Transverse colon (tissue), 4 donors: ENCODE measurements around the gene SAMHD1. TPM values are rescaled to one million over a fixed set of nuclear protein-coding genes. Genes with fewer than 3 reads are reported as not detected.

Experiments used
- DNase-seq: peaks from one replicate; pipeline ENCODE4 v3.0.0-alpha.2; 2019
- H3K27ac ChIP-seq, 4 donors: fragments of 200-600 bp; sonication (generic); 2 replicates each; pipeline ENCODE4 v1.5.1; 2016 to 2018; ENCODE audit warnings: inconsistent platforms in 4 of 4
- H3K27me3 ChIP-seq: fragments of 200-600 bp; sonication (generic); 2 replicates; pipeline ENCODE4 v1.5.1; 2017; ENCODE audit warnings: inconsistent platforms
- H3K36me3 ChIP-seq, 4 donors: fragments of 200-600 bp; sonication (generic); 2 replicates each; pipeline ENCODE4 v1.5.1; 2017 to 2019; ENCODE audit warnings: inconsistent platforms in 4 of 4
- H3K4me1 ChIP-seq, 4 donors: fragments of 200-600 bp; sonication (generic); 2 replicates each; pipeline ENCODE4 v1.5.1; 2017 to 2020; ENCODE audit warnings: inconsistent platforms in 4 of 4
- H3K4me3 ChIP-seq, 4 donors: fragments of 200-600 bp; sonication (generic); 1 replicate in 1 of 4; 2 replicates in 3 of 4; pipeline versions ENCODE4 v1.5.1 to v1.6.1; 2017 to 2019; ENCODE audit warnings: inconsistent platforms in 4 of 4
- H3K9me3 ChIP-seq, 2 donors: fragments of 200-600 bp; sonication (generic); 2 replicates each; pipeline ENCODE4 v1.5.1; 2017 to 2019; ENCODE audit warnings: inconsistent platforms in 2 of 2
- EP300 ChIP-seq: sonication (generic); formaldehyde crosslinking; IDR thresholded peaks from one replicate; pipeline ENCODE4 v1.6.1; 2017; ENCODE audit warnings: antibody characterized with exemption, low read depth
- POLR2A ChIP-seq: fragments of 450-650 bp; IDR thresholded peaks from one replicate; pipeline ENCODE4 v1.6.1; 2016; ENCODE audit warnings: antibody characterized with exemption, mild to moderate bottlenecking, moderate library complexity
- POLR2AphosphoS5 ChIP-seq, 3 donors: sonication (generic); formaldehyde crosslinking; IDR thresholded peaks; one replicate each; pipeline ENCODE4 v1.6.1; 2016; ENCODE audit warnings: antibody characterized with exemption in 3 of 3
- WGBS, 2 donors: methylation state at CpG; one replicate each; pipeline ENCODE4 v1.1.5; 2018; ENCODE audit warnings: low coverage in 1 of 2; 5-methylcytosine and 5-hydroxymethylcytosine counted together
- in situ Hi-C, 4 donors: fragments of 200-750 bp; cut with MboI; loops; one replicate each; pipeline versions ENCODE4 v1.15.0 to v1.15.1; 2017; ENCODE audit warnings: low sequenced_read_pairs in 3 of 4, low pct_ligation_motif_present in 1 of 4, low pct_unique_long_range_greater_than_20kb in 1 of 4
- intact Hi-C: fragments of 100-400 bp; cut with DNase I; formaldehyde crosslinking; loops from one replicate; pipeline ENCODE4 v1.15.1; 2023; ENCODE audit warnings: low total_unique reads
- total RNA-seq, 4 donors: library from RNA; depleted of rRNA; stranded (reverse); fragments of >200 nt; gene quantifications; one replicate each; pipeline ENCODE4 v1.1.0, GENCODE V29; 2016
- TF ChIP-seq, protein P1 (sequence below), 5 experiments: fragments of 200-600 bp in 3 of 5; fragments of 450-650 bp in 2 of 5; sonication (generic) in 3 of 5; IDR thresholded peaks; 1 replicate in 2 of 5; 2 replicates in 3 of 5; pipeline ENCODE4 v1.5.1; 2016 to 2017; ENCODE audit warnings: antibody characterized with exemption in 5 of 5, inconsistent platforms in 3 of 5, mild to moderate bottlenecking in 2 of 5, moderate library complexity in 1 of 5

The SAMHD1 gene
- total RNA-seq, 4 donors from 2014 or later, result 40.6 to 96.9 (median 70.6) TPM

DNA sequence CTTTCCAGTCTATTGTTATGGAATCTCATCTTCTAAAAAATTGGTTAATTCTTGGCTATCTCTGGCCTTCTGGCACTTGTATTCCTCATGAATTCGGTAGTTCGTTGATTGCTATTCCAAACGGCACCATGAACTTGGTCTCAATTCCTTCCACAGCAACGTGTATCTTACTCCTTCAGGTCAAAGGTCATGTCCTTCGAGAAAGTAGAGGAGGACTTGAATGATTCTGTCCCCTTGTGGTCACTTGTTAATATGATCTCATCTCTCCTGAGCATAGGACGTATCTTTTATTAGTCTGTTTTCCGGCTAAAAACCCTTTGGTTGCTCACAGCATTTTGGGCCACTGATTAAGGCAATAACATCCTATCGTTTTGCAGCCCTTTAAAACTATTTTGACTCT, 66.2 kb downstream of the SAMHD1 start:
- Histone ChIP-seq H3K36me3 (peaks cover 0 to 7% (median 0%) of the 10 kb centered on the region in 4 donors), H3K4me3 (no peak overlapping the region), H3K27me3 (no peaks in the 10 kb centered on the region), H3K27ac (no peak overlapping the region), H3K4me1 (peaks cover 4 to 16% (median 6%) of the 10 kb centered on the region in 4 donors), H3K9me3 (no peaks in the 10 kb centered on the region)
- intact Hi-C loops (loop anchor here (10.0 kb wide), 1 partner anchor 81 kb away; no protein-coding TSS in a partner anchor), in situ Hi-C loops (loop anchor here in 1 of 4 donors (25.0 kb wide), 1 partner anchor 273 kb away; the partner anchor contains the start of gene RAB5IF)
- 55 to 62% methylated on average over 8 of the region's 8 CpGs for WGBS, 2 donors
- no peak for DNase-seq
- TF ChIP-seq, protein P1, sequence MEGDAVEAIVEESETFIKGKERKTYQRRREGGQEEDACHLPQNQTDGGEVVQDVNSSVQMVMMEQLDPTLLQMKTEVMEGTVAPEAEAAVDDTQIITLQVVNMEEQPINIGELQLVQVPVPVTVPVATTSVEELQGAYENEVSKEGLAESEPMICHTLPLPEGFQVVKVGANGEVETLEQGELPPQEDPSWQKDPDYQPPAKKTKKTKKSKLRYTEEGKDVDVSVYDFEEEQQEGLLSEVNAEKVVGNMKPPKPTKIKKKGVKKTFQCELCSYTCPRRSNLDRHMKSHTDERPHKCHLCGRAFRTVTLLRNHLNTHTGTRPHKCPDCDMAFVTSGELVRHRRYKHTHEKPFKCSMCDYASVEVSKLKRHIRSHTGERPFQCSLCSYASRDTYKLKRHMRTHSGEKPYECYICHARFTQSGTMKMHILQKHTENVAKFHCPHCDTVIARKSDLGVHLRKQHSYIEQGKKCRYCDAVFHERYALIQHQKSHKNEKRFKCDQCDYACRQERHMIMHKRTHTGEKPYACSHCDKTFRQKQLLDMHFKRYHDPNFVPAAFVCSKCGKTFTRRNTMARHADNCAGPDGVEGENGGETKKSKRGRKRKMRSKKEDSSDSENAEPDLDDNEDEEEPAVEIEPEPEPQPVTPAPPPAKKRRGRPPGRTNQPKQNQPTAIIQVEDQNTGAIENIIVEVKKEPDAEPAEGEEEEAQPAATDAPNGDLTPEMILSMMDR (IDR thresholded peaks at IDR 0.05), result peak in 1 of 5 experiments; percentile 30
- TF ChIP-seq EP300, result no peak

DNA sequence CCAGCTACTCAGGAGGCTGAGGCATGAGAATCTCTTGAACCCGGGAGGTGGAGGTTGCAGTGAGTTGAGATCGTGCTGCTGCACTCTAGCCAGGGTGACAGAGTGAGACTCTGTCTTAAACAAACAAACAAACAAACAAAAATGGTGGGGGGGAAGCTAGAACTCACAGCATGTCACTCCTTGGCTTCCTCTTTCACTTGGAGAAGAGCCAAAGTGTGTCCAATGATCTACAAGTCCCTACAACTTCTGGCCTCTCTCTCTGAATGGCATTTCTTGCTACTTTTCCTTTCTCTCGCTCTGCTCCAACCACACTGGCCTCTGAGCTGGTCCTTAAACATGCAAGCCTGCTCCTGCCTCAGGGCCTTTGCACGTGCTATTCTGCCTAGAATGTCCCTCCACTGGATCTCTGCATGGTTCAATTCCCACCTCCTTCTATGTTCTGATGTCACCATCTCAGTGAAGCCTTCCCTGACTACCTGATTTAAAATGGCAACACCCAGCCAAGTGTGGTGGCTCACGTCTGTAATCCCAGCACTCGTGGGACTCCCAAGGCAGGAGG, 67.5 kb downstream of the SAMHD1 start:
- in situ Hi-C loops (loop anchor here in 1 of 4 donors (25.0 kb wide), 1 partner anchor 272 kb away; the partner anchor contains the start of gene RAB5IF), intact Hi-C loops (loop anchor here (5.0 to 10.0 kb wide), 2 partner anchors 79 to 222 kb away; no protein-coding TSS in a partner anchor)
- 47 to 83% methylated on average over 2 to 6 of the region's 6 CpGs for WGBS, 2 donors
- no peaks in the 10 kb centered on the region for H3K36me3 ChIP-seq
- H3K4me3 ChIP-seq, result no peak overlapping the region
- DNase-seq, result no peak
- no peak overlapping the region for H3K27ac ChIP-seq
- peaks cover 4 to 16% (median 6%) of the 10 kb centered on the region in 4 donors for H3K4me1 ChIP-seq
- TF ChIP-seq EP300 (no peak), POLR2AphosphoS5 (IDR thresholded peaks at IDR 0.05) (no peak), POLR2A (no peak)
- TF ChIP-seq, protein P1 (IDR thresholded peaks at IDR 0.05), result no peak
- no peaks in the 10 kb centered on the region for H3K27me3 ChIP-seq
- no peaks in the 10 kb centered on the region for H3K9me3 ChIP-seq

DNA sequence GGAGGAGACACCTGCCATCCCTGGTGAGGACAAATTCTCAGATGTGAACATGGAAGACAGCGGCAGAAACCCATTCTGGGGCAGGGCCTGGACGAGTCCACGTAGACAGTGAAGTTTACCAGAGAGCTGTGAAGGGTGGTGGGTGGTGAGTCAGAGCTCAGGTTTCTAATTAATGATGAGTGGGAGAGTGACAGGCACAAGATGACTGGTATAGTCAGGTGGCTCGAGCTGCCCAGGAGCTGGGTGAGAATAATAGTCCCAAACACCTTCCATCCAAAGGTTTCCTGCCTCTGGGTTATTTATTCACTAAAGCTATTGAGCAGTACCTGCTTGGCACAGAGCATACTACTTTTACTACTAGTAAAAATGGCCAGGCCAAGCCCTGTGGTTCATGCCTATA, 69.6 kb downstream of the SAMHD1 start:
- DNase-seq, result peak; percentile 36
- intact Hi-C loops, result loop anchor here (5.0 to 10.0 kb wide), 2 partner anchors 77 to 220 kb away; no protein-coding TSS in a partner anchor
- no peaks in the 10 kb centered on the region for H3K36me3 ChIP-seq
- TF ChIP-seq POLR2AphosphoS5 (IDR thresholded peaks at IDR 0.05) (no peak), EP300 (no peak), POLR2A (no peak)
- TF ChIP-seq, protein P1 (IDR thresholded peaks at IDR 0.05), result no peak
- no peaks in the 10 kb centered on the region for H3K27me3 ChIP-seq
- H3K9me3 ChIP-seq, result no peaks in the 10 kb centered on the region
- in situ Hi-C loops, result loop anchor here in 1 of 4 donors (25.0 kb wide), 1 partner anchor 270 kb away; the partner anchor contains the start of gene RAB5IF
- H3K4me1 ChIP-seq, result peaks cover 0 to 21% (median 1%) of the 10 kb centered on the region in 4 donors
- WGBS, 2 donors, result 42% methylated on average over 4 of the region's 4 CpGs; no CpG with 5 or more reads in 1 of the 2 donors
- H3K27ac ChIP-seq, result peak overlapping the region; percentile 24 to 61 (median 50)
- no peak overlapping the region for H3K4me3 ChIP-seq

DNA sequence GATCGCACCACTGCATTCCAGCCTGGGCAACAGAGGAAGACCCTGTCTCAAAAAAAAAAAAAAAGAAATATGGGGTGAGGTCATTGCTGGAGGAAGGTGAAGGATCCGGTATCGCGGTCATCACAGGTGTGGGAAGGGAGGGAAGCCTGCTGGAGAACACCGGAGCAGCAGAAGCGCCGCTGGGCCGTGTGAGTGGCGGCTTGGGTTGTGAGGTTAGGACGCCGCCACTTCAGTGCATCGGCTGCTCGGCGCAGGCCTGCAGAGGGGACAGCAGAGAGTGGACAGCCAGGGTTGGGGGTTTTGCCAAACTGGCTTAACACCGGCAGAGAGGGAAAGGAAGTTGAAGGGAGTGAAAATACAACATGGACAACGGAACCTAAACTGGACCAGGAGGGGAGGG, 70.2 kb downstream of the SAMHD1 start:
- Histone ChIP-seq H3K27me3 (no peaks in the 10 kb centered on the region), H3K4me1 (peaks cover 0 to 19% (median 0%) of the 10 kb centered on the region in 4 donors), H3K27ac (peak overlapping the region in 3 of 4 donors; percentile 20 to 61 (median 60)), H3K9me3 (no peaks in the 10 kb centered on the region), H3K36me3 (no peaks in the 10 kb centered on the region), H3K4me3 (no peak overlapping the region)
- intact Hi-C loops (loop anchor here (5.0 to 10.0 kb wide), 2 partner anchors 77 to 219 kb away; no protein-coding TSS in a partner anchor), in situ Hi-C loops (loop anchor here in 1 of 4 donors (25.0 kb wide), 1 partner anchor 269 kb away; the partner anchor contains the start of gene RAB5IF)
- 93 to 94% methylated on average over 7 to 16 of the region's 16 CpGs for WGBS, 2 donors
- TF ChIP-seq, protein P1 (IDR thresholded peaks at IDR 0.05), result no peak
- no peak for TF ChIP-seq EP300
- no peak for TF ChIP-seq POLR2AphosphoS5 (IDR thresholded peaks at IDR 0.05)
- DNase-seq, result no peak
